HCT116 (cell line): ENCODE data around the gene HES1. TPM values are rescaled to one million over a fixed set of nuclear protein-coding genes. Genes with fewer than 3 reads are reported as not detected.

Source experiments
- ATAC-seq: fragments of 200-7000 bp; cut with Tn5 transposase; 2 replicates; pipeline ENCODE4 v1.9.1; 2020; ENCODE audit warnings: mild to moderate bottlenecking, moderate library complexity
- Bru-seq: library from RNA; stranded (reverse); fragments of 400-500 nt; gene quantifications from one replicate; lab custom pipeline; 2021; lab: Mats Ljungman, UMichigan
- BruChase-seq, 2 experiments: library from RNA; stranded (reverse); fragments of 400-500 nt; gene quantifications; one replicate each; lab custom pipeline; 2021; lab: Mats Ljungman, UMichigan
- BruUV-seq: library from RNA; stranded (reverse); fragments of 400-500 nt; replicated peaks from 2 replicates; lab custom pipeline; 2021; lab: Mats Ljungman, UMichigan
- CTCF ChIA-PET: fragments of 300-600 bp; sonication (Branson Sonifier 250); formaldehyde crosslinking; loops from one replicate; lab custom pipeline; 2021; ENCODE audit warnings: antibody characterized with exemption; lab: Charles Lee
- POLR2A ChIA-PET: fragments of 300-600, 350-600 bp; sonication (Branson Sonifier 250); formaldehyde crosslinking; loops from one replicate; lab custom pipeline; 2021; ENCODE audit warnings: antibody characterized with exemption; lab: Charles Lee
- RAD21 ChIA-PET, 2 experiments: fragments of 300-600 bp; sonication (Branson Sonifier 250); formaldehyde crosslinking; loops; one replicate each; lab custom pipeline; 2023; ENCODE audit warnings: low total read pairs in 2 of 2; ENCODE audit not compliant: uncharacterized antibody in 2 of 2, unreplicated experiment in 2 of 2, low non-redundant PET in 1 of 2; lab: Charles Lee
- DNase-seq: peaks from one replicate; pipeline ENCODE4 v3.0.0-alpha.2; 2010; ENCODE audit warnings: low read depth, low spot score
- H2AFZ ChIP-seq: fragments of 200-600 bp; shearing (Covaris generic), sonication (generic); 2 replicates; pipeline ENCODE4 v1.6.1; 2017; ENCODE audit warnings: low read depth, mixed run types, mixed read lengths, antibody characterized with exemption, low read length; ENCODE audit not compliant: poor library complexity, severe bottlenecking
- H3K27ac ChIP-seq: 2 replicates; pipeline ENCODE4 v1.5.1; 2012; ENCODE audit warnings: low read depth, low read length
- H3K27me3 ChIP-seq: fragments of 200-600 bp; sonication (generic); 2 replicates; pipeline ENCODE4 v1.6.1; 2016; ENCODE audit warnings: mixed run types, low read length, mixed read lengths; ENCODE audit not compliant: insufficient read depth
- H3K36me3 ChIP-seq, 2 experiments: fragments of 200-500 bp in 1 of 2; fragments of 200-600 bp in 1 of 2; sonication (Bioruptor generic) in 1 of 2; sonication (generic) in 1 of 2; 2 replicates each; pipeline versions ENCODE4 v1.5.1 to v1.6.1; 2014 to 2016; ENCODE audit warnings: low read length in 2 of 2, inconsistent platforms in 1 of 2, mixed read lengths in 1 of 2, mixed run types in 1 of 2; ENCODE audit not compliant: insufficient read depth in 2 of 2, control insufficient read depth in 1 of 2
- H3K4me1 ChIP-seq, 2 experiments: fragments of 200-600 bp in 1 of 2; sonication (generic) in 1 of 2; 2 replicates each; pipeline versions ENCODE4 v1.5.1 to v1.6.1; 2012 to 2017; ENCODE audit warnings: low read length in 2 of 2, inconsistent platforms in 1 of 2, mild to moderate bottlenecking in 1 of 2, mixed read lengths in 1 of 2, mixed run types in 1 of 2, moderate library complexity in 1 of 2; ENCODE audit not compliant: insufficient read depth in 2 of 2, control insufficient read depth in 1 of 2
- H3K4me2 ChIP-seq: fragments of 200-600 bp; sonication (generic); 2 replicates; pipeline ENCODE4 v1.6.1; 2017; ENCODE audit warnings: mixed run types, low read length, mixed read lengths
- H3K4me3 ChIP-seq, 2 experiments: fragments of 200-600 bp in 1 of 2; sonication (generic) in 1 of 2; replicated peaks in 1 of 2; 2 replicates each; pipeline ENCODE4 v1.5.1; 2011 to 2016; ENCODE audit warnings: low read length in 2 of 2, control low read depth in 1 of 2, low read depth in 1 of 2, mild to moderate bottlenecking in 1 of 2, mixed read lengths in 1 of 2, mixed run types in 1 of 2
- H3K79me2 ChIP-seq: fragments of 200-600 bp; sonication (generic); 2 replicates; pipeline ENCODE4 v1.6.1; 2017; ENCODE audit warnings: mild to moderate bottlenecking, mixed run types, low read length, moderate library complexity, mixed read lengths; ENCODE audit not compliant: insufficient read depth
- H3K9ac ChIP-seq: fragments of 200-600 bp; sonication (generic); 2 replicates; pipeline ENCODE4 v1.6.1; 2016; ENCODE audit warnings: low read length, mixed read lengths
- H3K9me2 ChIP-seq: fragments of 200-600 bp; sonication (generic), shearing (Covaris generic); 2 replicates; pipeline ENCODE4 v1.6.1; 2017; ENCODE audit warnings: mixed run types, mild to moderate bottlenecking, moderate library complexity; ENCODE audit not compliant: insufficient read depth
- H3K9me3 ChIP-seq, 2 experiments: fragments of 200-500 bp in 1 of 2; fragments of 200-600 bp in 1 of 2; sonication (Bioruptor generic) in 1 of 2; sonication (generic) in 1 of 2; 2 replicates each; pipeline ENCODE4 v1.6.1; 2014 to 2017; ENCODE audit warnings: low read length in 2 of 2, mixed read lengths in 2 of 2, inconsistent platforms in 1 of 2, low read depth in 1 of 2, mild to moderate bottlenecking in 1 of 2, mixed run types in 1 of 2, moderate library complexity in 1 of 2; ENCODE audit not compliant: control insufficient read depth in 1 of 2, insufficient read depth in 1 of 2
- H4K20me1 ChIP-seq: fragments of 200-600 bp; sonication (generic), shearing (Covaris generic); 2 replicates; pipeline ENCODE4 v1.6.1; 2017; ENCODE audit warnings: mixed run types, mild to moderate bottlenecking, moderate library complexity; ENCODE audit not compliant: insufficient read depth
- CEBPB ChIP-seq: IDR thresholded peaks from 2 replicates; pipeline ENCODE4 v1.6.1; 2012; ENCODE audit warnings: low read depth
- CTCF ChIP-seq, 3 experiments: fragments of 200-600 bp in 1 of 3; sonication (generic) in 1 of 3; IDR thresholded peaks in 2 of 3; conservative IDR thresholded peaks in 1 of 3; 2 replicates each; pipeline ENCODE4 v1.5.1; 2012 to 2017; ENCODE audit warnings: low read depth in 2 of 3, low read length in 2 of 3, antibody characterized with exemption in 1 of 3, borderline replicate concordance in 1 of 3, control low read depth in 1 of 3, mild to moderate bottlenecking in 1 of 3, mixed read lengths in 1 of 3, mixed run types in 1 of 3, moderate library complexity in 1 of 3; ENCODE audit not compliant: insufficient read depth in 1 of 3
- POLR2A ChIP-seq: IDR thresholded peaks from 2 replicates; pipeline ENCODE4 v1.7.0; 2011; ENCODE audit warnings: borderline replicate concordance; ENCODE audit not compliant: insufficient read depth, insufficient read length; ENCODE audit errors: extremely low read depth
- POLR2AphosphoS5 ChIP-seq: IDR thresholded peaks from 2 replicates; pipeline ENCODE4 v1.6.1; 2011; ENCODE audit warnings: mild to moderate bottlenecking, low read depth, low read length, moderate library complexity
- TCF7L2 ChIP-seq: IDR thresholded peaks from 2 replicates; pipeline ENCODE4 v1.7.0; 2011; ENCODE audit warnings: borderline replicate concordance, inconsistent platforms; ENCODE audit not compliant: insufficient read depth, insufficient read length; ENCODE audit errors: extremely low read depth
- YY1 ChIP-seq: IDR thresholded peaks from 2 replicates; pipeline ENCODE4 v1.6.1; 2011; ENCODE audit warnings: low read length, low read depth, moderate library complexity, mild to moderate bottlenecking; ENCODE audit not compliant: insufficient replicate concordance; ENCODE audit errors: extremely low read depth
- ZBTB33 ChIP-seq: IDR thresholded peaks from 2 replicates; pipeline ENCODE4 v1.6.1; 2011; ENCODE audit warnings: mild to moderate bottlenecking, low read length, moderate library complexity; ENCODE audit not compliant: insufficient replicate concordance; ENCODE audit errors: extremely low read depth
- intact Hi-C: fragments of 100-400 bp; cut with micrococcal nuclease; formaldehyde crosslinking; loops from 2 replicates; pipeline ENCODE4 v1.10.0; 2022
- long read RNA-seq: library from polyadenylated mRNA; unstranded; transcript quantifications from one replicate; pipeline ENCODE4 v2.0.0, GENCODE V29; 2021; ENCODE audit not compliant: unreplicated experiment
- polyA plus RNA-seq: library from polyadenylated mRNA; unstranded; fragments of >200 nt; gene quantifications from 2 replicates; pipeline ENCODE4 v1.2.1, GENCODE V29; 2012; ENCODE audit warnings: missing spikeins
- total RNA-seq: library from RNA; stranded (reverse); gene quantifications from one replicate; pipeline ENCODE4 v1.2.1, GENCODE V29; 2021; ENCODE audit not compliant: unreplicated experiment

HES1 gene
- total RNA-seq (32.9 TPM), Bru-seq, nascent RNA (percentile 93 among the genes with signal in this experiment), BruChase-seq, experiment 1, labeled RNA remaining after a 6-hour chase (percentile 72 among the genes with signal in this experiment), BruChase-seq, experiment 2, labeled RNA remaining after a 2-hour chase (percentile 80 among the genes with signal in this experiment)
- 31.8 and 41.9 TPM in 2 replicates for polyA plus RNA-seq
- long read RNA-seq, transcript HES1-201 (4 exons, 1,578 nt): major isoform, 16 of 25 reads
- long read RNA-seq, partial matches to known transcripts: 4 of 25 reads
- long read RNA-seq, other reads (novel, unspliced or antisense): 5 of 25 reads

DNA sequence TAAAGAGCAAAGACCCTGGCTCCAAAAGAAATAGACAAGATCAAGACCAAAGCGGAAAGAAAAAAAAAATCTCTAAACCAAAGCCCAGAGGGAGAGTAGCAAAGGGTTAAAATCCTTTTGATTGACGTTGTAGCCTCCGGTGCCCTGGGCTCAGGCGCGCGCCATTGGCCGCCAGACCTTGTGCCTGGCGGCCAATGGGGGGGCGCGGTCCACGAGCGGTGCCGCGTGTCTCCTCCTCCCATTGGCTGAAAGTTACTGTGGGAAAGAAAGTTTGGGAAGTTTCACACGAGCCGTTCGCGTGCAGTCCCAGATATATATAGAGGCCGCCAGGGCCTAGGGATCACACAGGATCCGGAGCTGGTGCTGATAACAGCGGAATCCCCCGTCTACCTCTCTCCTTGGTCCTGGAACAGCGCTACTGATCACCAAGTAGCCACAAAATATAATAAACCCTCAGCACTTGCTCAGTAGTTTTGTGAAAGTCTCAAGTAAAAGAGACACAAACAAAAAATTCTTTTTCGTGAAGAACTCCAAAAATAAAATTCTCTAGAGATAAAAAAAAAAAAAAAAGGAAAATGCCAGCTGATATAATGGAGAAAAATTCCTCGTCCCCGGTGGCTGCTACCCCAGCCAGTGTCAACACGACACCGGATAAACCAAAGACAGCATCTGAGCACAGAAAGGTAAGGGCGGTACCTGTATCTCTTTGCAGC, at the start of gene HES1:
Gene HES1 (plus strand): TSS at position 343 of the 713 bp plus-strand sequence. CDS start 233 bp downstream, at position 576.
- H4K20me1 ChIP-seq: no peaks in the 10 kb centered on the region
- no peaks in the 10 kb centered on the region for H3K9me3 ChIP-seq
- no peaks in the 10 kb centered on the region for H3K9me2 ChIP-seq
- no TSS peak for BruUV-seq
- H3K4me1 ChIP-seq: peaks cover 56 to 86% of the 10 kb centered on the region in 2 experiments
- TF ChIP-seq POLR2AphosphoS5: peak; percentile 99
- TF ChIP-seq CTCF (IDR thresholded peaks at IDR 0.05 in 2 of 3, conservative IDR thresholded peaks at IDR 0.05 in 1 of 3; ENCODE audit: borderline replicate concordance in 1 of 3, insufficient read depth in 1 of 3, low read depth in 2 of 3, low read length in 2 of 3): no peak
- peak; percentile 85 for TF ChIP-seq TCF7L2
- peak; percentile 57 for TF ChIP-seq ZBTB33
- no peak for TF ChIP-seq CEBPB
- peak; percentile 18 for TF ChIP-seq YY1
- TF ChIP-seq POLR2A: peak; percentile 98
- no peaks in the 10 kb centered on the region for H3K36me3 ChIP-seq
- ChIA-PET RAD21 (interaction anchor here (0.6 to 1.7 kb wide), 6 partner anchors 47 to 355 kb away, joined by 3 to 8 read pairs (median 3); no protein-coding TSS in a partner anchor), POLR2A (interaction anchor here (0.7 to 2.9 kb wide), 16 partner anchors 8 to 354 kb away, joined by 3 to 11 read pairs (median 4); no protein-coding TSS in a partner anchor), CTCF (interaction anchor here (0.8 to 6.4 kb wide), 4 partner anchors 180 to 355 kb away, joined by 3 to 46 read pairs (median 10); no protein-coding TSS in a partner anchor)
- intact Hi-C loops: loop anchor here (2.0 to 10.0 kb wide), 7 partner anchors 64 to 531 kb away; no protein-coding TSS in a partner anchor
- H3K79me2 ChIP-seq: peaks cover 14% of the 10 kb centered on the region; the same call in 1 of the 2 replicates
- H3K9ac ChIP-seq: peak within 1 kb of the TSS; percentile 91
- H3K4me3 ChIP-seq: peak within 1 kb of the TSS; percentile 70 to 74
- peaks cover 3% of the 10 kb centered on the region; the same call in 1 of the 2 replicates for H3K27me3 ChIP-seq
- peak within 1 kb of the TSS; percentile 67 for H2AFZ ChIP-seq
- DNase-seq (peak; percentile 95), ATAC-seq (peak; percentile 44)
- H3K4me2 ChIP-seq: peak within 1 kb of the TSS; percentile 98
- peak within 1 kb of the TSS; percentile 60 for H3K27ac ChIP-seq
